Islet precursor cell (in vitro differentiated cells): ENCODE results near the gene FMNL2.

Experiments
- DNase-seq: peaks from one replicate; pipeline ENCODE4 v3.0.0-alpha.2; 2018

FMNL2 gene

DNA sequence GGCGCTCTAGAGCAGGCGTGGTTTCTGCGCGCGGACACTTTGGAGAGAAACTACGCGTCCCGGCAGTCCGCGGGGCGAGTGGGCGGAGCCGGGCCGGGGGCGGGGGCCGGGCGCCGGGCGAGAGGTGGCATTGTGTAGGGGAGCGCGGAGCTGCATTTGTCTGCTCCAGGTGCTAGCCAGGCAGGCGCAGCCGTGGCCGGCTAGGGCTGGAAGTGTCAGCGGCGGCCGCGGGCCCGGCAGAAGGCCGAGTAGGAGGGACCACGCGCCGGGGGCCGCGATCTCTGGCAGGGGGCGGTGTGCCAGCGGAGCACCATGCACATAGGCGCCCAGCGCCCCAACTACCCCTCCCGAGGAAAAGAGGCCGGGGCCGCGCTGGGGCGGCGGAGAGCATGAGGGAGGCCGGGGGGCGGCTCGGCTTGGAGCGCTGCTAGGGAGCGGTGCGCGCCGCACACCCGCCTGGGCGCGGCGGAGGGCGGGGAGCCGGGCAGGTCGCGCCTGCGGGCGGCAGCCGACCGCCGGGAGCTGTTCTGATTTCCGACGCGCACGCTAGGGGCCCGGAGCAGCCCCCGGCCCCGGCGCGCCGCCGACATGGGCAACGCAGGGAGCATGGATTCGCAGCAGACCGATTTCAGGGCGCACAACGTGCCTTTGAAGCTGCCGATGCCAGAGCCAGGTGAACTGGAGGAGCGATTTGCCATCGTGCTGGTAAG, at the start of gene FMNL2:
FMNL2 (plus strand) TSS at position 159 of the 710 bp plus-strand sequence.
- peak; percentile 97 for DNase-seq

DNA sequence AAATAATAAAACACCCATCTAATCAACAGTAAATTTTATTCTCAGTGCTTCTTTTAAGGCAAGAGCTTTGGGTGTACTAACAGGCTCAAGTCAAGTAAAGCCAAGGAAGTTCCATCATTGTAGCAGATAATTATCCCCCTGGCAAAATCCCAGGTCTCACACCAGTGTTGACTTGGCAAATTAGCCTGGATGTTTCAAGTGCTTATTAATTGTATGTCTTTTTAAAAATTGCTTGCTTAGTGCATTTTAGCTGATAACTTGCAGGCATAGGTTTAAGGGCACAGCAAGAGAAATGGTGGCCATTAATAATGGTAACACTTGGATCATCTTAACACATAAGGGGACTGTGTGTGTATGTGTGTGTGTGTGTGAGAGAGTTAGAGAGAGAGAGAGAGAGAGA, 42.0 kb upstream of the FMNL2 start:
- no peak for DNase-seq

DNA sequence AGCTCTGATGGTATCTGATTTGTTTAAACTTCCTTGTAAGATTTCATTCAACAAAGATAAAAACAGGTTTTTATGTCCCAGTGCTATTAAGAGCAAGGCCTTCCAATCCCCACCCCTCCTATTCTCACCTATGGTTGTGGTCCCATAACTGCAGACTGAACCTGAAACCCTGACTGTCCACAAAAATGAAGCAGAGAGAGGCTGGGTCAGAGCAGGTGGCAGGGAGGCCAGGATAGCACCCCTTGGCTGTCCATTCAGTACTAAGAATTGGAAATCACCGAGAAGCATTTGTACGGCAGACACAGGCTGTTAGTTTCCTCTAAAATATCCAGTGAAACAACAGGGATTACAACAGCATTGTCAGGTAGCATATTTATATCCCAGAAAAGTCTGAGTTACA, 37.3 kb upstream of the FMNL2 start:
- no peak for DNase-seq

DNA sequence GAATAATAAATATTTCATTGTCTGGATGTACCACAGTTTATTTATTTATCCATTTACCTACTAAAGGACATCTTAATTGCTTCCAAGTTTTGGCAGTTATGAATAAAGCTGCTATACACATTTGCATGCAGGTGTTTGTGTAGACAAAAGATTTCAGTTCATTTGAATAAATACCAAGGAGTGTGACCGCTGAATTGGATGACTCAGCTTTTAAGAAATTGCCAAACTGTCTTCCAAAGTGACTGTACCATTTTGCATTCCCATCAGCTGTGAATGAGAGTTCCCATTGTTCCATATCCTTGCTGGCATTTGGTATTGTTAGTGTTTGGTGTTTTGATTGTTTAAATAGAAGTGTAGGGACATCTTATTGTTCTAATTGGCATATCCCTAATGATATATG, 36.2 kb upstream of the FMNL2 start:
- no peak for DNase-seq

DNA sequence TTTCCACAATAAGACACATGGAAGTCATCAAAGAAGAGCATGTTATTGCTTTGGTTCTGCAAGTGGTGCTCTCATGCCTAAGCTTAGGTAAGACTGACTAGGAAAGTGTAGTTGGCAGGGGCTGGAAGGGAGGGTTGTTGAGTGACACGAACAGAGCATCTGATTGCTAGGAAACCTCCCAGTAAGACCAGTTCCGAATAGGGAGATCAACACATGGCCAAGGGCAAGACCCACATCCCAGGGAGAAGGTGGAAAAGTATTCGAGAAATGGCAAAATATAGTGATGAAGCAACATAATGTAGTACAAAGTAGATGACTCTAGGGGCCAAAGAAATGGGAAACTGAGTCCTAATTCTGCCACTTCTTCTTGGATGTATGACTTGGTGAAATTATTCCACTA, 33.8 kb upstream of the FMNL2 start:
- DNase-seq = no peak

DNA sequence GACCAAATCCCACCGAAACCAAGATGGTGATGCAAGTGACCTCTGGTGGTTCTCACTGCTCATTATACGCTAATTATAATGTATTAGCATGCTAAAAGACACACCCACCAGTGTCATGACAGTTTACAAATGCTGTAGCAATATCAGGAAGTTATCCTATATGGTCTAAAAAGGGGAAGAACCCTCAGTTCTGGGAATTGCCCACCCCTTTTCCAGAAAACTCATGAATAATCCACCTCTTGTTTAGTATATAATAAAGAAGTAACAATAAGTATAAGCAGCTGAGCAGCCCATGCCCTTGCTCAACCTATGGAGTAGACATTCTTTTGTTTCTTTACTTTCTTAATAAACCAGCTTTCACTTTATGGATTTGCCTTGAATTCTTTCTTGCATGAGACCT, 31.0 kb upstream of the FMNL2 start:
- DNase-seq = no peak

DNA sequence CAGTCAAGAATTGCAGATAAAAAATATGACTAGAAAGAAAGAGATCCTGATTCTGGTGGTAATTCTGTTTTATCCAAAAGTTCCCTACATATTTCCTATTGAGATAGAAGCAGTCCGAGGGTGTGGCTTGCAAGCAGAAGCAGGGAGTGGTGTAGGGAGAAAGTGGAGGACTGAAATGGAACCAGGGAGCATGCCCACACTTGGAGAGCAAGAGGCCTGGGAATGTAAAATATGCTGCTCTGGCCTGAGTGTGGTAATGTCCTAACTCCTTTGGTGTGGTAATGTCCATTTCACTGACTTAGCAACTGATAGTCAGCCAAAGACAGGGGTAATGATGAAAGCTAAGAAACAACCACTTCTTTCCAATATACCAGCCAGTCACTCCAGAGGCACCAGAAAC, 30.1 kb upstream of the FMNL2 start:
- DNase-seq = peak; percentile 78

DNA sequence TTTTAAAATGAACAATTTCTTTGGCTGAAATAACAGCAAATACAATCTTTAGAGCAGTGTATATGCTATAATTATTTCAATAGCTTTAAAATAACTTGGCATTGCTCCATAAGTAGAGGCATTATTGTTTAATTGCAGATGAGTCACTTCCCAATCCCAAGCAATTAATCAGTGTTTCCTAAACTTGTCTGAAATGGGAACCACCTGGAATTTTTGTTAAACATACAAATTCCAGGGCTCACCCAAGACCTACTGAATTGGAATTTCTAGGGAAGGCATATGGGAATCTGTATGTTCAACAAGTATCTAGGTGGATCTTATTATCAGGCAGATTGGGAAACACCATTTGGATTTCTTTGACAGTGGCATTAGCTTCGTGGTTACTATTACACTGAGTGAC, 27.1 kb upstream of the FMNL2 start:
- DNase-seq = no peak

DNA sequence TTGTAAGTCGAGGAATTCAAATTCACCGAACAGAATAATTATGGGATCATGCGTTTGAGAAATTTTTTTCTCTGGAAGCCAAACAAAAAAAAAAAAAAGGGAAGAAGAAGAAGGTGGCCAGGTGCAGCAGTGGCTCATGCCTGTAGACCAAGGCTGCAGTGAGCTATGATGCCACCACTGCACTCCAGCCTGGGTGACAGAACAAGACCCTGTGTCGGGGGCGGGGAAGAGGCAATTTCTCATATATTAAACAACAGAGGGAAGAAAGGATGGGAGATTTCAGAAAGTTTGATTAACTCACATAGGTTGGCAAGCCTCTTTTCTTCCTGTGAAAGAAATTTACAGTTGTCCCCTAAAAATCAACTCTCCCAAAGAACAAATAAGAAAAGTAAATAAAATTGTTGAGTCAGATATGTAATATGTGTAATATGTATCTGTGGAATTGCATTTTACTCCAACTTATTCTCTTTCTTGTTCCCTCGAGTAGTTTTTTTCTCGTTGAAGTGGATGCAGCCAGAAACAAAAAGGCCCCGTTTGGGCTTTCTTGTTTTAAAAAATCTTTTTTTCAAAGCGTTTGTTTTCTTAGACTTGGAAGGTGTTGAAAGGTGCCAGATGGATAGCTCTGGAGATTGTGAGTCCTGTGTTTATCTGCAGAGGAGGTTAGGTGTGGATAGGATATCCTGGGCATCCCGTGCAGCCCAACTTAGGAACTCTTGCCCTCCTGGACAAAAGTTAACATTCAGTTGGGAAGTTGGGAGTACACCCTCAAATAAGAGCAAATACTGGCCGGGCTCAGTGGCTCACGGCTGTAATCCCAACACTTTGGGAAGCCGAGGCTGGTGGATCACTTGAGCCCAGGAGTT, 25.4 kb upstream of the FMNL2 start:
- no peak for DNase-seq

DNA sequence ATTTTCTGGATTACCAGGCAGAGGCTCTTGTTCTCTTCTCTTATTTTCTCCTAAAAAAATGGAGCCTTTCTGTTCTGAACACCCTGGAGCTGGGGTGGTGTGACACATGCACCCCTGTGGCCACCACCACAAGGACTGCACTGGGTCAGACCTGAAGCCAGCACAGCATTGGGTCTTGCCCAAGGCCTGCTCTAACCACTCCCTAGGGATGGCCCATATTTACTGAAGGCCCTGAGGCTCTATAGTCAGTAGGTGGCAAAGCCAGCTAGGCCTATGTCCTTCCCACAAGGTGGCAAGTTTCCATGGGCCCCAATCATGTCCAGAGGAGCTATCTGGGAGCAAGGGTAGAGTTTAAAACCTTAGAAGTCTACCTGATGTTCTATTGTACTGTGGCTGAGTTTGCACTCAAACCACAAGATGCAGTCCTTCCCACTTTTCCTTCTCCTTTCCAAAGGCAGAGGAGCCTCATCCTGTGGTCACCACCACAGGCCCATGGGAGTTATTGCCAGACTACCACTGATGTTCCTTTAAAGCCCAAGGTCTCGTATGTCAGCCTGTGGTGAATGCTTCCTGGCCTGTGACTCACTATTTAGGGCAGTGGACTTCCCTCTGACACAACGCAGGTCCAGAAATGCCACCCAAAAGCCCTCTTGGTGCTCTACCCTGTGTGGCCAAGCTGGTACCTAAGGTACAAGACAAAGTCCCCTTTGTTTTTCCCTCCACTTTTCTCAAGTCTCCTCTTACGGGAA, 15.0 kb upstream of the FMNL2 start:
- DNase-seq = peak; percentile 58

DNA sequence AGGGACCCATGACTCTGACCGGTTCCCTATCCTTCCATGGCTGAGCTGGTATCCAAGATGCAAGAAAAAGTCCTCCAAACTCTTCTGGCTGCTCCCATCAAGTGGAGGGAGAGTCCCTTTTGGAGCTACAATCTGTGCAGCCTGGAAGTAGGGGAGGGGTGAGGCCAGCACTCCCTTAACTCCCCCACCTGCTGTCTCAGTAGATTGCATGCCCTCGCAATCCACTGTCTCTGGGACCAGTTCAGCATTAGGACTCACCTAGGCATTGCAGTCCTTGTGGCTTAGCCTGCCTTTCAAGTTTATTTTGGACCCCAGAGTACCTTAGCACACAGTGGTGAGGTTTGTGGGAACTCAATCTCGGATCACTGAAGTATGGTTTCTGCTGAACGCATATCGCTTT, 14.2 kb upstream of the FMNL2 start:
- DNase-seq = no peak

DNA sequence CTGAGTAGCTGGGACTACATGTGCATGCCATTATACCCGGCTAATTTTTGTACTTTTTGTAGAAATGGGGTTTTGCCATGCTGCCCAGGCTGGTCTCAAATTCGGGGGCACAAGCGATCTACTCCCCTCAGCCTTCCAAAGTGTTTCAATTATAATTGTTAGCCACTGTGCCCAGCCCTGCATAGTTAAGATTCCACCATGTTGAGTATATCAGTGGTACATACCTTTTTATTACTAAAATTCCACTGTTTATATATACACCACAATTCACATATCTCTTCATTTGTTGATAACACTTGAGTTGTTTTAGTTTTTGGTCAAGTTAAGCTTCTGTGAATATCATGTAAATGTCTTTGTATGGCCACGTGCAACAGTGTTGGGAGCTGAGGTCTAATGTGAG, 12.8 kb upstream of the FMNL2 start:
- DNase-seq = no peak

DNA sequence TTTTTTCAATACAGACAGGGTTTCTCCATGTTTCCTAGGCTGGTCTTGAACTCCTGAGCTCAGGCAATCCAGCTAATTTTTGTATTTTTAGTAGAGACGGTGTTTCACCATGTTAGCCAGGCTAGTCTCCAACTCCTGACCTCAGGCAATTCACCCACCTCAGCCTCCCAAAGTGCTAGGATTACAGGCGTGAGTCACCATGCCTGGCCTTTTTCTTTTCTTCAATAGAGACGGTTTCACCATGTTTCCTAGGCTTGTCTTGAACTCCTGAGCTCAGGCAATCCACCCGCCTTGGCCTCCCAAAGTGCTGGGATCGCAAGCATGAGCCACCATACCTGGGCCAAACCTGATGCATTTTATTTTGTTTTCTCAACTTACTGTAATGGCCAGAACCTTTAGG, 9.8 kb upstream of the FMNL2 start:
- peak; percentile 59 for DNase-seq

DNA sequence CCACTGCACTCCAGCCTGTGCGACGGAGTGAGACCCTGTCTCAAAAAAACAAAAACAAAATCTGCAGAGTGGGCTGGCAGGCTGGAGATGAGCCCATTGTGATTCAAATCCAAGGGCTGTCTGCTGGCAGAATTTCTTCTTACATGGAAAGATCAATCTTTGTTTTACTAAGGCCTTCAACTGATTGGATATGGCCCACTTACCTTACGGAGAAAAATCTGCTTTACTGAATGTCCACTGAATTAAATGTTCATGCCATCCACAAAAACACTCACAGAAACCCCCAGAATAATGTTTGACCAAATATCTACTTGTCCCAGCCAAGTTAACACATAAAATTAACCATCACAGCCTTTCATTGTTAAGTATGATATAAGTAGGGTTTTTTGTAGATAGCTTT, 8.3 kb upstream of the FMNL2 start:
- no peak for DNase-seq

DNA sequence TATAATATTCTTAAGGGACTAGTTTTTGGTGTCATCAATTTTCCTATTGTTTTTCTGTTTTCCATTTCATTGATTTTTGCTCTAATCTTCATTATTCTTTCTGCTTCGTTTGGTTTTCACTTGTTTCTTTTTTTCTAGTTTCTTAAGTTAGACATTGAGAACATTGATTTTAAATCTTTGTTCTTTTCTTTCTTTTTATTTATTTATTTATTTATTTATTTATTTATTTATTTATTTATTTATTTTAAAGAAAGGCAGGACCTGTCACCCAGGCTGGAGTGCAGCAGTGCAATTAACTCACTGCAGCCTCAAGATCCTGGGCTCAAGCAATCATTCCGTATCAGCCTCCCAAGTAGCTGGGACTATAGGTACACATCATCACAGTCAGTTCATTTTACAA, 7.0 kb upstream of the FMNL2 start:
- DNase-seq = no peak

DNA sequence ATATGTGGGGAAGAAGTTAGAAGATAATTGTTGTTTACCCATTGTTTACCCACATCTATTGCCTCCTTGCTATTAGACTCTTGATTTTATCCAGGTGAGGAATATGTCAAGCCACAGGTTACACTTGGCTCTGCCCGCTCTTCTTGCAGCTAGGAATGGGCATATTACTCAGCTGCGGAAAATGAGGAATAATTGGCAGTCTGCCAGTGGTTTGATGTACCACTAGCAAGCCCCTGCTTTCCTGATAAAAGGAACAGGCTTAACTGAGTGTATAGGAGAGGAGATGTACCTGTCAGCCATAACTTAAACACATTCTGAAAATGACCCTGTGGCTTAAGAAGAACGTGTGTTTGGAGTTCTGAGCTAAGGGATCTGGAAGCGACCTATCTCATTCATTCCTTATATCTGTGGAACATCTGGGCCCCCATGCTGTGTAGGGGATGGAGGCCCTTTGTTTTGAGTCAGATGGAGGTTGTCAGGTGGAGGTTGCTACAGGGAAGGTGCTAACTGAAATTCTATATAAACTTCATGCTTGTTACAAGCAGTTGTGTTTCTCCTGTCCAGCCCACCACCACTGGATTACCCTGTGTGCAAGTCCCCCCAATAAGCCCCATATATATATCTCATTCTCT, 4.6 kb upstream of the FMNL2 start:
- no peak for DNase-seq

DNA sequence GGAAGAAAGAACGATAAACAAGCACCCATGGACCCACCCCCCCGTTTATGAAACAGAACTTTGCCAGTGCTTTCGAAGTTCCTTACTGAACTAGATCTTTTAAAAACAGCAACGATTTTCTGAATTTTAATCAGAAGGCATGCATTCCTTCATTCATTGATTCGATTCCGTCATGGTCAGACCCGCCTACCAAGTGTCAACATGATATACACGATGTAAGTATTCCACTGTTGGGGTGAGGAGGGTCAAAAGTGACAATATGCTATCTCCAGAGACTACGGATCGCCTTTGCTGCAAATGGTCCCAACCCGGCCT, 316 bp upstream of the FMNL2 start:
- no peak for DNase-seq

DNA sequence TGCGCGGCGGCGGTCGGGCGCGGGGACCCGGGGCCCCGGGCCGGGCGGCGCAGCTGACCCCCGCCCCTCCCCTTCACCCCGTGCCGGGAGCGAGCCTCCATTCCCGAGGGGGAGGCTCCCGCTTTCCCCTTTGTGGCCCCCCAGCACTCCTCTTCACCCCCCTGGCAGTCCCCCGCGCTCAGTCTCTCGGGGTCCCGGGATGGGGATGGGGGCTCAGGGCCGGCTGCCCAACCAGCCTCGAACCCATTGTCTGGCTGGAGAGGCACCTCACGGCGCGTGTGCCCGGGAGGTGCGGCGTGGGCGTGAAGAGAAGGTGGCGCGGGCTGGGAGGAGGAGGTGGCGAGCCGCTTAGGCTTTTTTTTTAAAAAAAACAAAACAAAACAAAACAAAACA, 748 bp downstream of the FMNL2 start:
- peak; percentile 57 for DNase-seq

DNA sequence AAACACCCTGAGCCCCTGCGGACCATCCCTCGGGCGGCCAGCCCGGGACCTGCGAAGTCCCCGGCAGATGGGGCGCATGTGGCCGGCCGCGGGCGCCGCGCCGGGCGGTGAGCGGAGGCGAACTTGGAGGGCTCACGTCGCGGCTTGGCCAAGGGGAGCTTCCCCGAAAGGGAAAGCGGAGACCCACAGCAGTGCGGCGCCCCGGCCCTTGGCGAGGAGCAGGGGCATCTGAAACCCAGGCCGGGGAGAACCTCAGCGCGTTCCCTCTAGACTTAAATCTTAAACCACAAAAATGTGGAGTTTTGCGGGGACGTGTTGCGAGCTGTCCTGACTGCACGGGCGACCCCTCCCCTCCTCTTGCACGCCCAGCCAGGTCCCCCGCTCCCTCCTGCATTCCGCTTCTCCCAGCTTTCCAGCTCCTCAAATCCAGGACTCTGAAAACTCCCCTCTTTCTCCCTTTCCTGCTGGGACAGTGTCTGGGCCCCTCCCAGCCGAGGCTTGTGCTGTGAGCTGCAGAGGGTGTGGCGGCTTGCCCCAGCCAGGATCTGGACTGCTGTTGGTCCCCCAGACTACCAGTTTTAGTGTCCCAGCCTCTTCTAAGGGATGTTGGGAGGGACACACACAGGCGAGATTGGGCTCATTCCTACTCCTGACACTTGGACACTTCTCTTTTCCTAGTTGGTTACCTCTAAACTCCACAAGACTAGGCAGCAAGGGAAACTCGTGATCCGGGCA, 1.3 kb downstream of the FMNL2 start:
- peak; percentile 76 for DNase-seq

DNA sequence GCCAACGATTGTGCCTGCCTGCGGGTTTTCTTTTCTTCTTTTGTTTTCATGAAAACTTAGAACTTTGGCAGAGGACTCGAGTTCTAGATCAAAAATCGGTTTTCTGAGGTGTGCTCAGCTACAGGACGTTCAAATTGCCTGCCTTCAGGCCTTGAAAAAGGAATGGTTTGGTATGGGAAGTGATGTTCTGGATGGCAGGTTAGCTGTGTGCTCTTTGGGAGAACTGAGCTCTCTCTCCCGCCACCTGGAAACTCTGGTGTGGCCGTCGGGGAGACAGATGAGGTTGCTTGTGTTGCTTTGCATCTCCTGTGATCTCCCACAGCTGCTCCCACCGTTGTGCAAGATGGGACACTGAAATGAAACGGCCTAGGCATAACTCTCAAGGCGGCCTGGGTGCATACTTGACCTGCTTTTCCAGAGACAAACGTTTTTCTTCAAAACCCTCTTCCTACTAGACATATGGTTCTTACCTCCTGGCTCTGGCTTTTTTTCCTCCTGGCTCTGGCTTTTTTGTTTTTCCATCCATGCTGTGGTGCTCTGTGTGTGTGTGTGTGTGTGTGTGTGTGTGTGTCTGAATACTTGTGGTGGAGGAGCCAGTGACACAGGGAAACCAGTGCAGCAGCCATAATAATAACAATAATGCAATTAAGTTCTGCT, 2.0 kb downstream of the FMNL2 start:
- peak; percentile 68 for DNase-seq

DNA sequence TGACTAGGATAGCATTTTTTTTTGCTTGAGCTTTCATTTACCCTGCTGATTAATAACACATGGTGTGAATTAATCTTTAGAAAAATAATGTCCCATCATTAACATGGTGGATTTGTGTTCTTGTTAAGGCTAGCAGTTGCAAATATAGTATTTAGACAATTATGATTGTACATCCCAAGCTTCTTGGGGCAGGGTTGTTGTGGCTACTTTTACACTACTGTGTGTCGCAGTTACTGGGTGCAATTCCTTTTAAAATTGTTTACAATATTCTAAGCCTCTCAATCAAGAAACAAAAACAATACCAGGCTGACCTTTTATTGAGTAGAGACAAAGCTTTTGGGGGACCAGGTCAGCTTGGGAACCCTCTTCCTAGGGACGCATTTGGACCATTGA, 2.5 kb downstream of the FMNL2 start:
- DNase-seq = no peak
